Neuronal stem cell (in vitro differentiated cells): ENCODE measurements around the gene POU2F3.

Experiments
- DNase-seq: peaks from one replicate; pipeline ENCODE4 v3.0.0-alpha.2; 2013; ENCODE audit warnings: low spot score
- H2AFZ ChIP-seq: one replicate; pipeline ENCODE4 v1.6.1; 2013; ENCODE audit warnings: mild to moderate bottlenecking, low read length, inconsistent platforms
- H2AK5ac ChIP-seq: 2 replicates; pipeline ENCODE4 v1.6.1; 2013; ENCODE audit warnings: low read depth, mild to moderate bottlenecking, inconsistent platforms, low read length, moderate library complexity, mixed read lengths
- H2BK120ac ChIP-seq: 2 replicates; pipeline ENCODE4 v1.6.1; 2013; ENCODE audit warnings: low read depth, mild to moderate bottlenecking, inconsistent platforms, low read length, moderate library complexity, mixed read lengths
- H2BK12ac ChIP-seq: one replicate; pipeline ENCODE4 v1.6.1; 2013; ENCODE audit warnings: low read length, inconsistent platforms
- H2BK15ac ChIP-seq: 2 replicates; pipeline ENCODE4 v1.6.1; 2013; ENCODE audit warnings: mild to moderate bottlenecking, low read length, inconsistent platforms, mixed read lengths
- H2BK5ac ChIP-seq: one replicate; pipeline ENCODE4 v1.6.1; 2013; ENCODE audit warnings: inconsistent platforms, mild to moderate bottlenecking, low read length, moderate library complexity
- H3K14ac ChIP-seq: one replicate; pipeline ENCODE4 v1.6.1; 2013; ENCODE audit warnings: low read length, inconsistent platforms
- H3K18ac ChIP-seq: 2 replicates; pipeline ENCODE4 v1.6.1; 2013; ENCODE audit warnings: low read length, inconsistent platforms
- H3K23ac ChIP-seq: 2 replicates; pipeline ENCODE4 v1.6.1; 2013; ENCODE audit warnings: low read depth, mild to moderate bottlenecking, mixed read lengths, low read length, inconsistent platforms; ENCODE audit not compliant: poor library complexity
- H3K27ac ChIP-seq: replicated peaks from 3 replicates; pipeline ENCODE4 v1.5.1; 2013; ENCODE audit warnings: low read length, inconsistent platforms
- H3K27me3 ChIP-seq, 3 experiments: 2 replicates each; pipeline ENCODE4 v1.6.1; 2013; ENCODE audit warnings: low read length in 3 of 3, mild to moderate bottlenecking in 2 of 3, inconsistent platforms in 1 of 3, low read depth in 1 of 3, mixed read lengths in 1 of 3, moderate library complexity in 1 of 3; ENCODE audit not compliant: control insufficient read depth in 3 of 3, insufficient read depth in 3 of 3
- H3K36me3 ChIP-seq, 2 donors: replicated peaks in 1 of 2; 2 replicates each; pipeline ENCODE4 v1.6.1; 2013; ENCODE audit warnings: low read length in 2 of 2; ENCODE audit not compliant: control insufficient read depth in 2 of 2, insufficient read depth in 2 of 2
- H3K4ac ChIP-seq: 2 replicates; pipeline ENCODE4 v1.6.1; 2013; ENCODE audit warnings: inconsistent platforms, mild to moderate bottlenecking, low read length, moderate library complexity
- H3K4me1 ChIP-seq, 2 donors: 1 replicate in 1 of 2; 2 replicates in 1 of 2; pipeline ENCODE4 v1.6.1; 2013; ENCODE audit warnings: low read length in 2 of 2, low read depth in 1 of 2; ENCODE audit not compliant: control insufficient read depth in 2 of 2, insufficient read depth in 1 of 2
- H3K4me2 ChIP-seq: one replicate; pipeline ENCODE4 v1.6.1; 2013; ENCODE audit warnings: mild to moderate bottlenecking, low read length, inconsistent platforms; ENCODE audit not compliant: insufficient read depth, poor library complexity, severe bottlenecking
- H3K4me3 ChIP-seq, 2 donors: 2 replicates each; pipeline ENCODE4 v1.5.1; 2013; ENCODE audit warnings: low read length in 2 of 2, mild to moderate bottlenecking in 2 of 2, inconsistent platforms in 1 of 2, moderate library complexity in 1 of 2
- H3K79me1 ChIP-seq: one replicate; pipeline ENCODE4 v1.6.1; 2013; ENCODE audit warnings: low read depth, mild to moderate bottlenecking, inconsistent platforms, low read length, moderate library complexity
- H3K9ac ChIP-seq: one replicate; pipeline ENCODE4 v1.6.1; 2013; ENCODE audit warnings: mild to moderate bottlenecking, low read depth, low read length, inconsistent platforms; ENCODE audit not compliant: poor library complexity
- H3K9me3 ChIP-seq, 2 donors: replicated peaks in 1 of 2; 2 replicates each; pipeline versions ENCODE3 to v1.6.1; 2013; ENCODE audit warnings: low read length in 2 of 2, mild to moderate bottlenecking in 2 of 2, inconsistent platforms in 1 of 2, low read depth in 1 of 2, mixed read lengths in 1 of 2, moderate library complexity in 1 of 2; ENCODE audit not compliant: control insufficient read depth in 2 of 2, insufficient read depth in 1 of 2
- H4K8ac ChIP-seq: one replicate; pipeline ENCODE4 v1.6.1; 2013; ENCODE audit warnings: low read depth, mild to moderate bottlenecking, inconsistent platforms, low read length, moderate library complexity
- H4K91ac ChIP-seq: one replicate; pipeline ENCODE4 v1.6.1; 2013; ENCODE audit warnings: low read length, low read depth, mild to moderate bottlenecking, inconsistent platforms; ENCODE audit not compliant: poor library complexity
- WGBS, 2 donors: extraction: QIAGEN DNeasy Blood & Tissue Kit; methylation state at CpG; one replicate each; pipeline ENCODE4 v1.1.7; 2013; ENCODE audit warnings: missing lambda C conversion rate in 2 of 2, mixed read lengths in 1 of 2; ENCODE audit not compliant: insufficient read length in 2 of 2, insufficient replicate concordance in 1 of 2; ENCODE audit errors: extremely low coverage in 2 of 2; 5-methylcytosine and 5-hydroxymethylcytosine counted together

Gene POU2F3

DNA sequence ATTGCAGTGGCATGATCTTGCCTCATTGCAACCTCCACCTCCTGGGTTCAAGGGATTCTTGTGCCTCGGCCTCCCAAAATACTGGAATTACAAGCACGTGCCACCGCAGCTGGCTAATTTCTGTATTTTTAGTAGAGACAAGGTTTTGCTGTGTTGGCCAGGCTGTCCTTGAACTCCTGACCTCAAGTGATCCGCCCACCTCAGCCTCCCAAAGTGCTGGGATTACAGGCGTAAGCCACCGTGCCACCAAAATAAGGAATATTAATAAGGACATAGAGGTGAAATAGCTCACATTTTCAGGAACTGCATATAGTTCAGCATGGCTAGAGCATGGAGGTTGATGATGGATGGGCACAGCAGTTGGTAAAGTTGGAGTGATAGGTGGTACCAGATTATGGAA is 117.7 kb downstream of the POU2F3 start:
- no peak overlapping the region for H2AK5ac ChIP-seq
- H3K9ac ChIP-seq = no peak overlapping the region
- H3K27ac ChIP-seq = no peak overlapping the region
- no peaks in the 10 kb centered on the region for H3K79me1 ChIP-seq
- no peak overlapping the region for H2BK15ac ChIP-seq
- H3K4me3 ChIP-seq = no peak overlapping the region
- H2BK12ac ChIP-seq = no peak overlapping the region
- H3K14ac ChIP-seq = no peak overlapping the region
- no peak overlapping the region for H4K91ac ChIP-seq
- no peaks in the 10 kb centered on the region for H3K27me3 ChIP-seq
- no peak overlapping the region for H3K4me2 ChIP-seq
- no peaks in the 10 kb centered on the region for H3K4me1 ChIP-seq
- H3K23ac ChIP-seq = no peak overlapping the region
- no peak overlapping the region for H4K8ac ChIP-seq
- H3K9me3 ChIP-seq = peaks cover 0 to 24% of the 10 kb centered on the region in 2 donors
- H2BK120ac ChIP-seq = no peak overlapping the region
- H3K4ac ChIP-seq = no peak overlapping the region
- H2BK5ac ChIP-seq = no peak overlapping the region
- DNase-seq = no peak
- H3K36me3 ChIP-seq = peaks cover 0 to 9% of the 10 kb centered on the region in 2 donors
- no CpG with 5 or more reads among the region's 6 CpGs for WGBS, 2 donors
- H3K18ac ChIP-seq = no peak overlapping the region
- no peak overlapping the region for H2AFZ ChIP-seq

DNA sequence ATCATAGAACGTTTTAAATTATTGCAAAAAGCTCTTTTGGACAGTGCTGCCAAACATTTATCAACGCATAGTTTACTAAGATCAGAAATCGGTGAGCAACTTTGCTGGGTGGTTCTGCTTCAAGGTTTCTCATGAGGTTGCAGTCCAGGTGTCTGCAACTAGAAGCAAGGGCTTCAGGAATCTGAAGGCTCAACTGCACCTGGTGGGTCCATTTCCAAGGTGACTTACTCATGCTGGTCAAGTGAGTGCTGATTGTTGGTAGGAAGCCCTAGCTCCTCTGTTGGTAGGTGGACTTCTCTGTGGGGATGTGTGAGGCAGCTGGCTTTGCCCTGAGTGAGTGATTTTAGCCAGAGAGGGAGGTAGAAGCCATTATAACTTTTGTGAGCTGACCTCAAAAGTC is 118.8 kb downstream of the POU2F3 start:
- peaks cover 0 to 2% of the 10 kb centered on the region in 2 donors for H3K36me3 ChIP-seq
- no peak overlapping the region for H3K27ac ChIP-seq
- no peak overlapping the region for H3K18ac ChIP-seq
- DNase-seq = no peak
- H3K14ac ChIP-seq = no peak overlapping the region
- H4K91ac ChIP-seq = no peak overlapping the region
- H3K27me3 ChIP-seq = no peaks in the 10 kb centered on the region
- no peak overlapping the region for H3K23ac ChIP-seq
- no peak overlapping the region for H2AFZ ChIP-seq
- H2BK12ac ChIP-seq = no peak overlapping the region
- no peak overlapping the region for H2AK5ac ChIP-seq
- no peak overlapping the region for H3K4ac ChIP-seq
- no peak overlapping the region for H2BK5ac ChIP-seq
- H4K8ac ChIP-seq = no peak overlapping the region
- H3K4me3 ChIP-seq = no peak overlapping the region
- H3K4me1 ChIP-seq = no peaks in the 10 kb centered on the region
- no CpG with 5 or more reads among the region's 3 CpGs for WGBS, 2 donors
- no peak overlapping the region for H3K4me2 ChIP-seq
- H2BK15ac ChIP-seq = no peak overlapping the region
- H2BK120ac ChIP-seq = no peak overlapping the region
- no peaks in the 10 kb centered on the region for H3K79me1 ChIP-seq
- H3K9ac ChIP-seq = no peak overlapping the region
- peaks cover 0 to 21% of the 10 kb centered on the region in 2 donors for H3K9me3 ChIP-seq

DNA sequence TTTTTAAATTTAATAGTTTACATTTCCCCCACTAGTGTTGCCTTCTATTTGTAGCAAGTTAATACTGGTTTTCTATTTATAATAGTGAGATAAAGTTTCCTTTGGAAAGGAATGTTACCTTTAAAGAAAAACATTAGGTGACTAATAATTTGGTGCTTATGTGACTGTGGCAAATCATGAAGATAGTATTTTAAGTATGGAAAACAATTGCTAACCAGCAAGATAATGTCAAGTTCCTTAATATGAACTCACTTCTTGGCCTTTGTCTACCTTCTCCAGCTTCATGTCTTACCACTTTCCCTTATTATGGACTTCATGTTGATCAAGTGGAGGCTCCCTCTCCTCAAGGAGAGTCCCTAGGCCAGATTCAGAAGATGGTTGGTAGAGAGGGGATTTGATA is 123.5 kb downstream of the POU2F3 start:
- Histone ChIP-seq H3K23ac (no peak overlapping the region), H3K4me1 (no peaks in the 10 kb centered on the region), H2BK12ac (no peak overlapping the region), H3K4me2 (no peak overlapping the region), H3K4me3 (no peak overlapping the region), H3K79me1 (no peaks in the 10 kb centered on the region), H2BK120ac (no peak overlapping the region), H3K9me3 (peaks cover 0 to 21% of the 10 kb centered on the region in 2 donors), H2AFZ (no peak overlapping the region), H3K27ac (no peak overlapping the region), H3K9ac (no peak overlapping the region), H3K36me3 (no peaks in the 10 kb centered on the region), H3K27me3 (no peaks in the 10 kb centered on the region), H4K8ac (no peak overlapping the region), H4K91ac (no peak overlapping the region), H3K14ac (no peak overlapping the region), H2AK5ac (no peak overlapping the region), H2BK5ac (no peak overlapping the region), H3K4ac (no peak overlapping the region), H2BK15ac (no peak overlapping the region), H3K18ac (no peak overlapping the region)
- no peak for DNase-seq

DNA sequence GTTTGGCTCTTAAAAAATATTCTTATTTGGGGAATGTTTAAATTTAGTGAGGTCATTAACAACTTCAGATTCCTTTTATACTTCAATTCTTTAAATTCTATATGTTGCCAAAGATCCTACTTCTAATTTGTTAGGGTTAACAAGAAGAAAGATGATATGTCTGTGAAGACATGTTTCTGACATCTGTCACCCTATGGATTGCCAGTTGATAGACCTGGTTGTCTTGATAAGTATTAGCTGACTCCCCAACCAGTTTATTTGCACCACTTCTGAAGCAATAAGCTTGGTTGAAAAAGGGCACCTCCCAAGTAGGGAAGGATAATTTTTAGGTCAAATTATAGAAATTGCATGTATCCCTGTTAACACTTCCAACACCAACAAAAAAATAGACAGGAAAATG is 125.6 kb downstream of the POU2F3 start:
- H3K79me1 ChIP-seq = no peaks in the 10 kb centered on the region
- H3K4me1 ChIP-seq = no peaks in the 10 kb centered on the region
- H3K18ac ChIP-seq = no peak overlapping the region
- no peak overlapping the region for H3K4me2 ChIP-seq
- H2BK120ac ChIP-seq = no peak overlapping the region
- H2BK12ac ChIP-seq = no peak overlapping the region
- H4K8ac ChIP-seq = no peak overlapping the region
- no peak overlapping the region for H2BK5ac ChIP-seq
- H3K14ac ChIP-seq = no peak overlapping the region
- no peak overlapping the region for H3K23ac ChIP-seq
- H2BK15ac ChIP-seq = no peak overlapping the region
- no peak overlapping the region for H2AK5ac ChIP-seq
- no peaks in the 10 kb centered on the region for H3K27me3 ChIP-seq
- DNase-seq = no peak
- H3K4ac ChIP-seq = no peak overlapping the region
- H3K4me3 ChIP-seq = no peak overlapping the region
- no peak overlapping the region for H3K27ac ChIP-seq
- peaks cover 0 to 16% of the 10 kb centered on the region in 2 donors for H3K9me3 ChIP-seq
- H2AFZ ChIP-seq = no peak overlapping the region
- H4K91ac ChIP-seq = no peak overlapping the region
- H3K9ac ChIP-seq = no peak overlapping the region
- H3K36me3 ChIP-seq = no peaks in the 10 kb centered on the region
